Nucleus accumbens (tissue), 56 donors: ENCODE data around the gene KRTAP10-5.
"Not testable (repeated sequence)": the region's sequence is repeated elsewhere in the genome, so short reads cannot be mapped to it uniquely, and the experiment has no call there.

Experiments used
- DNase-seq, 56 donors: peaks; one replicate each; lab custom pipeline; 2025; lab: John Stamatoyannopoulos, UW

The KRTAP10-5 gene, protein sequence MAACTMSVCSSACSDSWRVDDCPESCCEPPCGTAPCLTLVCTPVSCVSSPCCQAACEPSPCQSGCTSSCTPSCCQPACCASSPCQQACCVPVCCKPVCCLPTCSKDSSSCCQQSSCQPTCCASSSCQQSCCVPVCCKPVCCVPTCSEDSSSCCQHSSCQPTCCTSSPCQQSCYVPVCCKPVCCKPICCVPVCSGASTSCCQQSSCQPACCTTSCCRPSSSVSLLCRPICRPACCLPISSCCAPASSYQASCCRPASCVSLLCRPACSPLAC

DNA sequence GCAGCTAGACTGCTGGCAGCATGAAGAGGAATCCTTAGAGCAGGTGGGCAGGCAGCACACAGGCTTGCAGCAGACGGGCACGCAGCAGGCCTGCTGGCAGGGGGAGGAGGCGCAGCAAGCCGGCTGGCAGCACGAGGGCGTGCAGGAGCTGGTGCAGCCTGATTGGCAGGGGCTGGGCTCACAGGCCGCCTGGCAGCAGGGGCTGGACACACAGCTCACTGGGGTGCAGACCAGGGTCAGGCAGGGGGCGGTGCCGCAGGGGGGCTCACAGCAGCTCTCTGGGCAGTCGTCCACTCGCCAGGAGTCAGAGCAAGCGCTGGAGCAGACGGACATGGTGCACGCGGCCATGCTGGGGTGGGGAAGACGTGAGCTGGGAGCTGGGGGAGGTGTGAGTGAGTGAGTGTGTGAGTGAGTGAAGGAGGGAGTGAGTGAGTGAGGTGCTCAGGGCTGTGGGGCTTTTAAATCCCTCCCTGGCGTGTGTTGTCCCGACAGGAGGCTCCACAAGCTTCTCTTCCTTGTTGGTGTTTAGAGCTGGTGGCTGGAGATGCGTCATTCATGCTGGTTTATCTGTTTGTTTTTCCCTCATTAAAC is at the start of gene KRTAP10-5:
KRTAP10-5 (minus strand) TSS at position 374 of the 591 bp plus-strand sequence; CDS start at position 348, 26 bp downstream.
- not testable (repeated sequence) for DNase-seq

DNA sequence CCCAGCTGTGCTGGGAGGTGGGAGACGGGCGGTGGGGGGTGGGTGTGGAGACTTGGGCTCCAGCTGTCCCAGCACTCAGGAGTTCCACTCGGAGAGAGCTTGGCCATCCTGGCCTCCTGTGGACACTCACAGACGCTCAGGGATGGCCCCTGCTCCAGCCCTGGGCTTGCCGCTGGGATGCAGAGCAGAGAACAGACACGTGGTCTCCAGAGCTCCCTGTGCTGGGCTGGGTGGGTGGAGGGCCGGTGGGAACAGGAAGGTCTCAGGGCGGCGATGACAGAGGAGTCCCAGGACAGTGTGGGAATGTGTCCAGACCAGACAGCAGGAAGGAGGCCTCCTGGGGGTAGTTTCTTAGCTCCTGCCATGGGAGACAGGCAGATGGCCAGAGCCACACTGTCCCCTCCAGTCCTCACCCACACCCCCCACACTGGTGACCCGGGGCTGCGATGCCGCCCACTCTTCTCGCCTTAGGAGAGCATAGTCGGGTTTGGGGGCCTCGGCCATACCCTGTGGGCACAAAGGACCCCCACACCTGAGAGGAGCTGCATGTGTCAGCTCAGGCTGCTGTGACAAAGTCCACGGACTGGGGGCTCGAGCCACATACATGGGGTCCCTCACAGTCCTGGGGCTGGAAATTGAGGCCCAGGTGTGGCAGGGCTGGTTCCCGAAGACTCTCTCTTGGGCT is 48.4 kb upstream of the KRTAP10-5 start:
- no peak for DNase-seq

DNA sequence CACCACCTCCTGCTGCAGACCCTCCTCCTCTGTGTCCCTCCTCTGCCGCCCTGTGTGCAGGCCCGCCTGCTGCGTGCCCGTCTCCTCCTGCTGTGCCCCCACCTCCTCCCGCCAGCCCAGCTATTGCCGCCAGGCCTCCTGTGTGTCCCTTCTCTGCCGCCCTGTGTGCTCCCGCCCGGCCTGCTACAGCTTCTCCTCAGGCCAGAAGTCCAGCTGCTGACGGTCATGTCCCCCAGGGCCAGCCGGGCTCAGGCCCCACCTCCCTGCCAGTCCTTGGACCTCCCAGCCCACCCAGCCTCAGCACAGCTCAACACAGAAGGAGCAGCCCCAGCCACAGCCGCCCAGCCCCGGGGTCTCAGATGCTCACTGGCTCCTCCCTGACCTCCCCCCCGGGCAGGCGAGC is 47.4 kb upstream of the KRTAP10-5 start:
- DNase-seq, result not testable (repeated sequence)

DNA sequence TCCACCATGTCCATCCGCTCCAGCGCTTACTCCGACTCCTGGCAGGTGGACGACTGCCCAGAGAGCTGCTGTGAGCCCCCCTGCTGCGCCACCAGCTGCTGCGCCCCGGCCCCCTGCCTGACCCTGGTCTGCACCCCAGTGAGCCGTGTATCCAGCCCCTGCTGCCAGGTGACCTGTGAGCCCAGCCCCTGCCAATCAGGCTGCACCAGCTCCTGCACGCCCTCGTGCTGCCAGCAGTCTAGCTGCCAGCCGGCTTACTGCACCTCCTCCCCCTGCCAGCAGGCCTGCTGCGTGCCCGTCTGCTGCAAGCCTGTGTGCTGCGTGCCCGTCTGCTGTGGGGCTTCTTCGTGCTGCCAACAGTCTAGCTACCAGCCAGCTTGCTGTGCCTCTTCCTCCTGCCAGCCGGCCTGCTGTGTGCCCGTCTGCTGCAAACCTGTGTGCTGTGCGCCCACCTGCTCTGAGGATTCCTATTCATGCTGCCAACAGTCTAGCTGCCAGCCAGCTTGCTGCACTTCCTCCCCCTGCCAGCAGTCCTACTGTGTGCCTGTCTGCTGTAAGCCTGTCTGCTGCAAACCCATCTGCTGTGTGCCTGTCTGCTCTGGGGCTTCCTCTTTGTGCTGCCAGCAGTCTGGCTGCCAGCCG is 46.9 kb upstream of the KRTAP10-5 start:
- DNase-seq, result not testable (repeated sequence)

DNA sequence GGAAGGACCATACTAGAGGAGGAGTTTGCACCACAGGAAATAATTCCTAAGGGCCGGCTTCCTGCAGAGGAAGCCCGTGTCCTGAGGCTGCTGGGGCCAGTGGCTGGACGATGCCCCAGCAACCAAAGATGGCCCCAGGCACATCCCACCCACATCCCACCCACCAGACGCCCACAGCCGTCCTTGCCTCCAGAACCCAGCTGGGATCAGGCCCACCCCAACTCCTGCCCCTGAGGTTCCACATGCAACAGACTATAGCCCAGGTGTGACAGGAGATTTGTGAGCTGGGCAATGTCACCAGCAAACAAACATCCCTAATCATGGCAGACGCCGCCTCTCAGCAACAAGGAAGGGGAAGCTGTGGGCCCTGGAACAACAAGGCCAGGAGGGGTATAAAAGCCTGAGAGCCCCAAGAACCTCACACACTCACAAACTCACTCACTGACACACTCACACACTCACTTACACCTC is 46.3 kb upstream of the KRTAP10-5 start, which contains the start of gene KRTAP10-9:
KRTAP10-9 (plus strand) TSS at position 421 of the 471 bp plus-strand sequence. CDS start 79 bp downstream, outside the sequence.
- no peak for DNase-seq

DNA sequence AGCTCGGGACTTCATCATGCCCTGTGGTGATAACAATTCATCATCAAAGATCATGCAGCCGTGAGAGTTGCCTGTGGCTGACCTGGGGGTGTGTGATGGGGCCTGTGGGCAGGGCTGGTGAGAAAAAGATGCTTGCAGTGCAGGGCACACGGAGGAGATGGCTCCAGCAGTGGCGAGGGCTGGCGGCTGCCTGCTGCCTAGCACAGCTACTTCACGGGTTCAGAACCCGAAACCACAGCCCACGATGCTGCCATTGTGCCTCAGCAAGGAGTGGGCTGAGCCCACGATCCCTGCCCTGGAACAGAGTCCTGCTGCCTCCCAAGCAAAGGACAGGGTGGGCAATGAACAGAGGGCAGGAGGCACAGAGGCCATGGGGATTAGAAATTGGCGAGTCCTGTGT is 45.9 kb upstream of the KRTAP10-5 start:
- DNase-seq, result no peak

DNA sequence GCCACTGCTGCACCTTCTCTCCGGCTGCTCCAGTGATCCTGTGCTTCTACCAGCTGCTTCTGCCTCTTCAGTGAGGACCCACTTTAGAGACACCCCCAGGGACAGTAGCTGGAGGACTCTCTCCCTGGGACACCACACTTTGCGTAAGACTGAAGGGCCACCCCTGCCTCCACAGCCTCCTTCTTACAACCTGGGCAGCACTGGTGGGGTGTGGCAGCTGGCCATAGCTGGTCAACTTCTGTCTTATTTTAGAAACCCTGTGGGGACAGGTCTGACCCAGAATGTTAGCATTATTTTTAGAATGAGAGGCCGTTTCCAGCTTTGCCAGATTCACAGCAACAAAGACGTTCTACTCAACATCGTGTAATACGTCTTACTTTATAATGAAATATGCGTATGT is 45.4 kb upstream of the KRTAP10-5 start:
- DNase-seq, result no peak

DNA sequence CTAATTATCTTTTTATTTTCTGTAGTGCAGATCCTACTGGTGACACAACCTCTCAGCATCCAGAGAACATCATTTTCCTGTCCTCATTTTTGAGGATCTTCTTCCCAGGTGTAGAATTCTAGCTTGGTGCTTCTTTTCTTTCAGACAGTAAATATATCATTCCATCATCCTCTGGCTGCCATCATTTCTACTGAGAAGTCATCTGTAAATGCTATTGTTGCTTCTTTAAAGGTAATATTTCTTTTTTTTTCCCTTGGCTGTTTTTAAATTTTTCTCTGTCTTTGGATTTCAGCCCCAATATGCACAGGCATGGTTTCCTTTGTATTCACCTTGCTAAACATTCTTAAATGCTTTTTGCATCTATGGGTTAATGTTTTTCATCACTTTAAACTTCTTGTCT is 43.2 kb upstream of the KRTAP10-5 start:
- no peak for DNase-seq

DNA sequence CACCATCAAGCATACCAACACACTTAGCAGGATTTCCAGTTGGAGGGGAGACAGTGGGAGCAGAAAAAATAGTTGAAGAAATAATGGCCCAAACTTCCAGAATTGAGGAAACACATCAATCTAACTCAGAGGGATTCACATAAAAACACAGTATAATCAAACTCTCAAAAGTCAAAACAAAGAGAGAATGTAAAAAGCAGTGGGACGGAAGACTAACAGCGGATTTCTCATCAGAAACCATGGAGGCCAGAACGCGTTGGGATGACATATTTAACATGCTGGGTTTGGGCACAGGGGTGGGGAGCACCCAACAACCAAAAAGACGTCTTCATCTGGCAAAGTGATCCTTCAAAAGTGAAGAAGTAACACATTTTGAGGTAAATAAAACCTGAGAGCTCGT is 39.5 kb upstream of the KRTAP10-5 start:
- no peak for DNase-seq

DNA sequence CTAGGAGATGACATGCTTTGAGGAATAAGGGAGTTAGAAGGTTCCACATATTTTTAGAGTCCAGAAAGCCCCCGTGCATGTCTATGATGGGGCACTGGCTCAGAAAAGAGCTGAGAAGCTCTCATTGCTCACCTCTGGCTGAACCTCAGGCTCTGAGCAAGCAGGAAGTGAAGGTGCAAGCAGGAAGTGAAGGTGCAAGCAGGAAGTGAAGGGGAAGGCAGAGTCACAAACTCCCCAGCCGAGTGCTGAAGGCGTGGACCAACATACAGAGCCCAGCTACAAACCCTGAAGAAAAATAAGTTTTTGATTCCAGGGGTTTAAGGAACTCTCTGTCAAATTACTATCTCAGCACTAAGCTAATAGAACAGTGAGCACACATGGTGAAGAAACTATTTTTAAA is 38.5 kb upstream of the KRTAP10-5 start:
- no peak for DNase-seq

DNA sequence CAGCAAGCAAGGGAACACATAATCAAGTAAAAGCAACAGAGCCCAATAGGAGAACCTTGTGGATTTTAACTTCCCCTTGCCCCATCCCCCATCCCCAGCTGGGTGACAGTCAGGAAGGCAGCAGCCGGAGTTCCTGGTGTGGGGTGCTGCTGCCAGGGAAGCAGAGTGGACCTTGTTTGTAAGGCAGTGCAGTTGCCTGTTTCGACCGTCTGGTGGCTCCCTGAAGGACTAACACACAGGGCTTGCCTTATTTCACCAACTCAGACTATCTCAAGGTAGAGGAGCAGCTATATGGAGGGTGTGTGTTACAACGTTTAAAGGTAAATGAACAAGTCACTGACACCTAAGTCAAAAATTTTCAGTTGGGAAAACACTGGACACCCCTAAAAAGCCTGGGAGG is 38.1 kb upstream of the KRTAP10-5 start:
- peak in 1 of 56 donors; percentile 4 for DNase-seq

DNA sequence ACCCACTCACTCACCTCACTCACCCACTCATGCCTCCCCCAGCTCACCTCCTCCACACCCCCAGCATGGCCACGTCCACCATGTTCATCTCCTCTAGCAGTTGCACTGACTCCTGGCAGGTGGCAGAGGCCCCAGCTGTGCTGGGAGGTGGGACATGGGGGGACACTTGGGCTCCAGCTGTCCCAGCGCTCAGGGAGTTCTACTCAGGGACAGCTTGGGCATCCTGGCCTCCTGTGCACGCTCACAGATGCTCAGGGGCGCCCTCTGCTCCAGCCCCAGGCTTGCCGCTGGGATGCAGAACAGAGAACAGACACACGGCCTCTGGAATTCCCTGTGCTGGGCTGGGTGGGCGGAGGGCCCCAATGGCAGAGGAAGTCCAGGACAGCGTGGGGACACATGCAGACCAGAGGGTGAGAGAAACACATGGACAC is 36.7 kb upstream of the KRTAP10-5 start:
- DNase-seq, result no peak

DNA sequence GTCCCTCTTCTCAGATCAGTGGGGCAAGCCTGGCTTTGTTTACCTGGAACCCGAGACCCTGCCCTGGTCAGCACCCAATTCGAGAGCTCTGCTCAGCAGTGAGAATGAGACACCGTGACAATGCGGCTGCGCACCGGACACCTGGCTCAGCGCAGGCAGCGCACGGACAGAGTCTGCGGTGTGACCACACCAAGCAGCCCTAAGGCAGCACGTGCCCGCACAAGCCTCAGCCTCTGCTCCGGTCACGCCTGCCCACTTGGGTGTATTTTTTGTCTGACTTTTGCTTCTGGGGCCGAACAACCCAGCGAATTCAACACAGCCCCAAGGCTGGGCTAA is 36.2 kb upstream of the KRTAP10-5 start:
- DNase-seq, result no peak

DNA sequence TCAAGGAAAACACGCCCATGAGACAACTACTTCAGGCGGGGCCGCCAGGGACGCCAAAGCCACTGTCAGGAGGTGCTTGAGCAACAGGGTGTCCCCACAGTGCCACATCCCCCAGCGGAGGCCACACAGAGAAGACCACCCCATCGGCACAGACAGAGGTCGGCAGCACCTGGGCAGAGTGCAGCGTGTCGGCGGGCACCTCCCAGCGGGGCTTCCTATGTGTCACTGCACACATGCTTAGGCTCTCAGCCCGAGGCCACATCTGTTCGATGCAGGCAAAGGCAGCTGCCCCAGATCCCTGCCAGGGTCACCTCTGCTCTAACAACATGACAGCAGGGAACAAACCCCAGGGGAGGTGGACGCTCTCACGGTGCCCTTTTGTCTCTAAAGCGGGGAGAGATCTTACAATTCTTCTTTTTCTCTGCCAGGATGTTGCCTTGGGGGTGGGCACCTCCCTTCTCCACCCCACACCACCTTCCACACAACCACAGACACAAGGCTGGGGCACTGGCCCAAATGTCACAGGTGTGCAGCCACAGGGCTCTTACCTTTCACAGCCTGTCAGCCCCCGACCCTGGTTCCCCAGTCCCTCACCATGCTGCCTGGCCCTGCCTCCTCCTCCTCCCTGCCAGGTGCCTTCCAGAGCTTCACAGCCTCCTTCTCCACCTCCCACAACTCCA is 35.6 kb upstream of the KRTAP10-5 start:
- DNase-seq, result no peak

DNA sequence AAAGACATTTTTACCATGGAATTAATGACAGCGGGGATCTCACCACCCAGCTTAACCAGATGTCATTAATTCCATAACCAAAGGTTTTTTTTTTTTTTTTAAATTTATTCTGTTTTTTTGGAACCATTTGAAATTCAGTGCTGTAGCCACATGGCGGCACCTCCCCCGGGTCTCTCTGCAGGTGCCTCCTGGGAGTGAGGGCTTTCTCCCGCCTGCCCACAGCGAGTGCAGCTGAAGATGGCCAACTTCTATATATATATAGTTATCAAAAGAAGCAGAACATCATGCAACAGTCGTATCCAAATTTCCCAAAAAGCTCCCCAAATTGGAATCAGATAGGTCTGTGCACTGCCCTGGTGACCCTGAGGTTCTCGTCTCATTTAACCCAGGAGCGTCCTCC is 35.1 kb upstream of the KRTAP10-5 start:
- DNase-seq, result no peak

DNA sequence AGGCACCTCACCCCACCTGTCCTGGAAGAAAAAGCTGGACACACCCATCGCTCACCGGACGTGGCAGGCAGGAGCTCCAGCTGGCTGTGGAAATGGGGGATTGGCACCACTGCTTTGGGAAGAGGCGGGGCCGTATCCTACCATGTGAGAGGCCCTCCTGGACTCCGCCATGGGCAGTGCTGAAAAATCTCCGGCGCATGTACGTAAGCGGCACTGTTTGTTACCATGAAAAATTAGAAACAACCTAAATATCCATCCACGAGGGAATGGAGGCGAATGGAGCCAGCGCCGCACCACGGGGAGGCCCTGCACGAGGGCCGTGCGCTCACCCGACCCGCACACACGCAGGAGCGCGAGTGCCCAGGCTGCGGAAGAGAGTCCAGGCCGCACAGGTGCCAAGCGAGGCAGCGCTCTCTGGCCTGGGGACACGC is 34.6 kb upstream of the KRTAP10-5 start:
- no peak for DNase-seq

DNA sequence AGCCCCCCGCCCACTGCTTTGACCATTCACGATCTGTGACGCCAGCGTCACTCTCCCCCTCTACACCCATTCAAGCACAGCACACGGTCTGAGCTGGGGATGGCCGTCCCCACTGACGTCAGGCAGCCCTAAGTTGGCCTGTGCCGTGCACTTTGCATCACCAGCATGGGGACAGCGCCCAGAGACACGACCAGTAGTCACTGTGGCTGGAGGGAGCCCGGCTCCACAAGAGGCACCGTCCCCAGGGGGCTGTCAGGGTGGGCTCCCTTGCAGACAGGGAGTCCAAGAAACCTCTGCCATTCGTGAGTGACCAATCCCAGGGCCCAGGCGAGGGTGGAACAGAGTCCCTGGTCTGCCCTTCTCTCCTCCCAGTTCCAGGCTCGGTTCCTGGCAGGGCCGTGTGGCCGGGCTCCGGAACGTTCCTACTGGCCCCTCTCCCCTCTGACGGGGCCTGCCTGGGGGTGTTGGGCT is 33.8 kb upstream of the KRTAP10-5 start:
- DNase-seq, result no peak

DNA sequence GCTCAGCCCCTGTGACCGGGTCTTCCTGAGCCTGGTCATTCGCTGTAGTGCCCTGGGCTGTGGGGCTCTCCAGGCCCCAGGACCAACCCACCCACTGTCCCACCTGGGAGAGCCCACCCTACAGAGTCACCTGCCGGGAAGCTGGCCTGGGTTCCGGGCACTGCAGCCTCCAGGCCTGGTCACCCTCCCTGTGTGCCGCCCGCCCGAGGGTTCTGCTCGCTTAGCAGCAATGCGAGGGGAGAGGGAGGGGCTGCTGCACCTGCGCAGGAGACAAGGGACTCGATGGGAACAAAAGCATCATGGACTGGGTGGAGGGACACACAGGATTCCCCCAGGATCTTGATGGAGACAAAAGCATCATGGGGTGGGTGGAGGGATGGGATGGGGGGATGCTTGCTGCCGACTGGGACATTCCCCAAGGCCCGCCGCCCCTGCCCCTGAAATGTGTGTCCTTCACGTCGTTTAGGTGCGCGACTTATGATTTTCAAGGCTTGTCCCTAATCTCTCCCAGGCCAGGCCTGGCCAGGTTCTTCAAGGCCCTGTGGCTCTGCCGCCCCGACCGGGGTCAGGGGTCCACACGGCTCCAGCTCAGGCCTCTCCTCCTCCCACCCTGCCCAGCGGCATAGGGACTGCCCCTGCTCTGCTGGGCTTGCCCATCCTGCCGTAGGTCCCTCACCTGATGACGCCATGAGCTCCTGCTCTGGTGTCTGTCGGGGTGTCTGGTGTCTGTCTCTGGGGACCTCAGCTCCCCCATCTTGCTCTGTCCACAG is 33.2 kb upstream of the KRTAP10-5 start:
- no peak for DNase-seq

DNA sequence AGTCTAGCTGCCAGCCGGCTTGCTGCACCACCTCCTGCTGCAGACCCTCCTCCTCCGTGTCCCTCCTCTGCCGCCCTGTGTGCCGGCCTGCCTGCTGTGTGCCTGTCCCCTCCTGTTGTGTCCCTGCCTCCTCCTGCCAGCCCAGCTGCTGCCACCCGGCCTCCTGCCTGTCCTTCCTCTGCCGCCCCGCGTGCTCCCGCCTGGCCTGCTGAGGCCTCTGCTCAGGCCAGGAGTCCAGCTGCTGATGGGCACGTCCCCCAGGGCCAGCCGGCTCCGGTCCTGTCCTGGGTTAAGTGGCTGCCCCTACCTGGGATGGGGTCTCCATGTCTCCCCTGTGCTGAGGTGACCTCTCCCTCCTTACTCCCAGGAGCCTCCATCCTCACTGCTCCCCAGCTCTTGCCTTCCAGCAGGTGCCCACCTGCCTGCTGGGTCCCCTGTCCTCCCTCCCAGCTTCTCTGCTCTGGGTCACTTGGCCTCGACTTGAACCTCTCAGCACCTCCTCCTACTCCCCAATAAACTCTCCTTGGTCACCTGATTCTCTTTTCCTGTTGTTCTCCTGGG is 32.3 kb upstream of the KRTAP10-5 start:
- no peak for DNase-seq
